Esophagus squamous epithelium (tissue), 4 donors: Measurements from ENCODE around the gene FGGY.

Experiments
- CTCF ChIP-seq, 6 experiments: fragments of 450-650 bp in 4 of 6; fragments of 200-600 bp in 2 of 6; sonication (generic) in 2 of 6; IDR thresholded peaks; one replicate each; pipeline ENCODE4 v1.5.1; 2016 to 2019; ENCODE audit warnings: antibody characterized with exemption in 6 of 6, mild to moderate bottlenecking in 4 of 6, moderate library complexity in 4 of 6
- POLR2A ChIP-seq, 4 donors: fragments of 450-650 bp; IDR thresholded peaks; one replicate each; pipeline ENCODE4 v1.6.1; 2017; ENCODE audit warnings: antibody characterized with exemption in 4 of 4, mild to moderate bottlenecking in 4 of 4, moderate library complexity in 3 of 4

GRCh38 chr1:59509341-59509875 is 212.5 kb downstream of the FGGY start:
- TF ChIP-seq CTCF (IDR thresholded peaks at IDR 0.05) (no peak), POLR2A (IDR thresholded peaks at IDR 0.05) (no peak)
